Activated naive CD4-positive, alpha-beta T cell treated with anti-CD3 and anti-CD28 coated beads for 36 hours (primary cell): ENCODE results near the gene TENM4. TPM values are rescaled to one million over a fixed set of nuclear protein-coding genes. Genes with fewer than 3 reads are reported as not detected.
"Not testable (repeated sequence)": the region's sequence is repeated elsewhere in the genome, so short reads cannot be mapped to it uniquely, and the experiment has no call there.

Experiments used
- CTCF ChIA-PET: fragments of 350-600 bp; sonication (Branson Sonifier 250); formaldehyde crosslinking; loops from one replicate; lab custom pipeline; 2021; ENCODE audit warnings: antibody characterized with exemption; lab: Charles Lee
- DNase-seq: peaks from one replicate; pipeline ENCODE4 v3.0.0-alpha.2; 2020
- H3K27ac Mint-ChIP-seq: one replicate; pipeline ENCODE4 v1.8.0; 2021; ENCODE audit warnings: mild to moderate bottlenecking, mixed read lengths
- H3K27me3 Mint-ChIP-seq: one replicate; pipeline ENCODE4 v1.8.0; 2021; ENCODE audit warnings: low read depth, mixed read lengths
- H3K36me3 Mint-ChIP-seq: one replicate; pipeline ENCODE4 v1.8.0; 2021; ENCODE audit warnings: low read depth, mixed read lengths
- H3K4me1 Mint-ChIP-seq: one replicate; pipeline ENCODE4 v1.8.0; 2021; ENCODE audit warnings: low read depth, mixed read lengths
- H3K4me3 Mint-ChIP-seq: one replicate; pipeline ENCODE4 v1.8.0; 2021; ENCODE audit warnings: mild to moderate bottlenecking, moderate library complexity, mixed read lengths
- H3K9me3 Mint-ChIP-seq: one replicate; pipeline ENCODE4 v1.8.0; 2021; ENCODE audit warnings: mixed read lengths
- intact Hi-C: fragments of 100-400 bp; cut with micrococcal nuclease; formaldehyde crosslinking; loops from one replicate; pipeline ENCODE4 v1.15.1; 2023
- total RNA-seq, 2 experiments: library from RNA; stranded (reverse); gene quantifications; one replicate each; pipeline ENCODE4 v1.2.3, GENCODE V29; 2021

The TENM4 gene
- total RNA-seq, 2 experiments from 2014 or later: not detected

- CTCF ChIA-PET: no interaction called here
- H3K4me3 Mint-ChIP-seq: no peak overlapping the region
- no peaks in the 10 kb centered on the region for H3K36me3 Mint-ChIP-seq
- H3K27ac Mint-ChIP-seq: no peak overlapping the region
- no peaks in the 10 kb centered on the region for H3K9me3 Mint-ChIP-seq
- DNase-seq: no peak
- peaks cover 2% of the 10 kb centered on the region for H3K27me3 Mint-ChIP-seq
- intact Hi-C loops: no loop called here
- H3K4me1 Mint-ChIP-seq: no peaks in the 10 kb centered on the region
These were observed 203.7 kb downstream of the TENM4 start for GRCh38 chr11:79237091-79237490.

GRCh38 chr11:79236541-79236971 is 204.3 kb downstream of the TENM4 start:
- Mint-ChIP-seq H3K4me3 (no peak overlapping the region), H3K27ac (no peak overlapping the region), H3K9me3 (no peaks in the 10 kb centered on the region), H3K27me3 (peaks cover 2% of the 10 kb centered on the region), H3K4me1 (no peaks in the 10 kb centered on the region), H3K36me3 (no peaks in the 10 kb centered on the region)
- CTCF ChIA-PET: no interaction called here
- intact Hi-C loops: no loop called here
- DNase-seq: no peak

- intact Hi-C loops: no loop called here
- no peaks in the 10 kb centered on the region for H3K9me3 Mint-ChIP-seq
- H3K27ac Mint-ChIP-seq: no peak overlapping the region
- no peak overlapping the region for H3K4me3 Mint-ChIP-seq
- no peaks in the 10 kb centered on the region for H3K4me1 Mint-ChIP-seq
- no peaks in the 10 kb centered on the region for H3K36me3 Mint-ChIP-seq
- CTCF ChIA-PET: no interaction called here
- no peak for DNase-seq
- H3K27me3 Mint-ChIP-seq: peaks cover 2% of the 10 kb centered on the region
These were observed 205.1 kb downstream of the TENM4 start for GRCh38 chr11:79235696-79236095.

GRCh38 chr11:79232346-79232745 is 208.5 kb downstream of the TENM4 start:
- H3K4me3 Mint-ChIP-seq: no peak overlapping the region
- no peaks in the 10 kb centered on the region for H3K36me3 Mint-ChIP-seq
- CTCF ChIA-PET: no interaction called here
- no peak for DNase-seq
- H3K4me1 Mint-ChIP-seq: no peaks in the 10 kb centered on the region
- H3K9me3 Mint-ChIP-seq: no peaks in the 10 kb centered on the region
- intact Hi-C loops: no loop called here
- H3K27me3 Mint-ChIP-seq: peaks cover 4% of the 10 kb centered on the region
- H3K27ac Mint-ChIP-seq: no peak overlapping the region

GRCh38 chr11:79229047-79229446 is 211.8 kb downstream of the TENM4 start:
- no peaks in the 10 kb centered on the region for H3K9me3 Mint-ChIP-seq
- intact Hi-C loops: no loop called here
- H3K4me3 Mint-ChIP-seq: no peak overlapping the region
- no peak overlapping the region for H3K27ac Mint-ChIP-seq
- H3K4me1 Mint-ChIP-seq: no peaks in the 10 kb centered on the region
- no peak for DNase-seq
- H3K36me3 Mint-ChIP-seq: no peaks in the 10 kb centered on the region
- CTCF ChIA-PET: no interaction called here
- peaks cover 6% of the 10 kb centered on the region for H3K27me3 Mint-ChIP-seq

- DNase-seq: no peak
- H3K36me3 Mint-ChIP-seq: no peaks in the 10 kb centered on the region
- H3K4me3 Mint-ChIP-seq: no peak overlapping the region
- no peaks in the 10 kb centered on the region for H3K4me1 Mint-ChIP-seq
- peaks cover 9% of the 10 kb centered on the region for H3K27me3 Mint-ChIP-seq
- H3K27ac Mint-ChIP-seq: no peak overlapping the region
- intact Hi-C loops: no loop called here
- CTCF ChIA-PET: no interaction called here
- H3K9me3 Mint-ChIP-seq: no peaks in the 10 kb centered on the region
These were observed 212.8 kb downstream of the TENM4 start for GRCh38 chr11:79227767-79228755.

GRCh38 chr11:79227308-79227707 is 213.5 kb downstream of the TENM4 start:
- H3K27ac Mint-ChIP-seq: no peak overlapping the region
- intact Hi-C loops: no loop called here
- CTCF ChIA-PET: no interaction called here
- H3K9me3 Mint-ChIP-seq: peaks cover 5% of the 10 kb centered on the region
- DNase-seq: no peak
- H3K4me1 Mint-ChIP-seq: no peaks in the 10 kb centered on the region
- no peaks in the 10 kb centered on the region for H3K36me3 Mint-ChIP-seq
- no peak overlapping the region for H3K4me3 Mint-ChIP-seq
- H3K27me3 Mint-ChIP-seq: peaks cover 9% of the 10 kb centered on the region

GRCh38 chr11:79226126-79226525 is 214.7 kb downstream of the TENM4 start:
- Mint-ChIP-seq H3K36me3 (no peaks in the 10 kb centered on the region), H3K4me3 (no peak overlapping the region), H3K9me3 (peaks cover 5% of the 10 kb centered on the region), H3K27ac (no peak overlapping the region), H3K27me3 (peaks cover 9% of the 10 kb centered on the region), H3K4me1 (no peaks in the 10 kb centered on the region)
- DNase-seq: no peak
- CTCF ChIA-PET: no interaction called here
- intact Hi-C loops: no loop called here

GRCh38 chr11:79222163-79222562 is 218.7 kb downstream of the TENM4 start:
- H3K27ac Mint-ChIP-seq, H3K4me1 Mint-ChIP-seq, intact Hi-C loops, H3K27me3 Mint-ChIP-seq, H3K4me3 Mint-ChIP-seq, H3K36me3 Mint-ChIP-seq, DNase-seq, H3K9me3 Mint-ChIP-seq, CTCF ChIA-PET: not testable (repeated sequence)

- Mint-ChIP-seq H3K27me3 (peaks cover 7% of the 10 kb centered on the region), H3K4me1 (no peaks in the 10 kb centered on the region), H3K36me3 (no peaks in the 10 kb centered on the region), H3K27ac (no peak overlapping the region), H3K9me3 (peaks cover 5% of the 10 kb centered on the region), H3K4me3 (no peak overlapping the region)
- intact Hi-C loops: no loop called here
- CTCF ChIA-PET: no interaction called here
- no peak for DNase-seq
These were observed 219.2 kb downstream of the TENM4 start for GRCh38 chr11:79221444-79222130.

GRCh38 chr11:79220171-79220570 is 220.7 kb downstream of the TENM4 start:
- Mint-ChIP-seq H3K9me3 (peaks cover 5% of the 10 kb centered on the region), H3K27ac (no peak overlapping the region), H3K4me1 (no peaks in the 10 kb centered on the region), H3K27me3 (peaks cover 8% of the 10 kb centered on the region), H3K36me3 (no peaks in the 10 kb centered on the region), H3K4me3 (no peak overlapping the region)
- CTCF ChIA-PET: no interaction called here
- intact Hi-C loops: no loop called here
- no peak for DNase-seq

GRCh38 chr11:79219186-79220045 is 221.4 kb downstream of the TENM4 start:
- H3K9me3 Mint-ChIP-seq: peaks cover 5% of the 10 kb centered on the region

More at GRCh38 chr11:79219186-79220045, 221.4 kb downstream of the TENM4 start:
- Mint-ChIP-seq H3K27ac (no peak overlapping the region), H3K4me1 (no peaks in the 10 kb centered on the region), H3K36me3 (no peaks in the 10 kb centered on the region), H3K27me3 (peaks cover 9% of the 10 kb centered on the region), H3K4me3 (no peak overlapping the region)
- intact Hi-C loops: no loop called here
- CTCF ChIA-PET: no interaction called here
- DNase-seq: no peak
